ENCODE measurements around the gene CCL25. TPM values are rescaled to one million over a fixed set of nuclear protein-coding genes. Genes with fewer than 3 reads are reported as not detected.
A peak's percentile ranks its signal among the peaks of the same experiment; 100 is the strongest.

CCL25 gene
- polyA plus RNA-seq, 1 of the 3 experiments (the other 2 are of a cell fraction), result not detected

DNA sequence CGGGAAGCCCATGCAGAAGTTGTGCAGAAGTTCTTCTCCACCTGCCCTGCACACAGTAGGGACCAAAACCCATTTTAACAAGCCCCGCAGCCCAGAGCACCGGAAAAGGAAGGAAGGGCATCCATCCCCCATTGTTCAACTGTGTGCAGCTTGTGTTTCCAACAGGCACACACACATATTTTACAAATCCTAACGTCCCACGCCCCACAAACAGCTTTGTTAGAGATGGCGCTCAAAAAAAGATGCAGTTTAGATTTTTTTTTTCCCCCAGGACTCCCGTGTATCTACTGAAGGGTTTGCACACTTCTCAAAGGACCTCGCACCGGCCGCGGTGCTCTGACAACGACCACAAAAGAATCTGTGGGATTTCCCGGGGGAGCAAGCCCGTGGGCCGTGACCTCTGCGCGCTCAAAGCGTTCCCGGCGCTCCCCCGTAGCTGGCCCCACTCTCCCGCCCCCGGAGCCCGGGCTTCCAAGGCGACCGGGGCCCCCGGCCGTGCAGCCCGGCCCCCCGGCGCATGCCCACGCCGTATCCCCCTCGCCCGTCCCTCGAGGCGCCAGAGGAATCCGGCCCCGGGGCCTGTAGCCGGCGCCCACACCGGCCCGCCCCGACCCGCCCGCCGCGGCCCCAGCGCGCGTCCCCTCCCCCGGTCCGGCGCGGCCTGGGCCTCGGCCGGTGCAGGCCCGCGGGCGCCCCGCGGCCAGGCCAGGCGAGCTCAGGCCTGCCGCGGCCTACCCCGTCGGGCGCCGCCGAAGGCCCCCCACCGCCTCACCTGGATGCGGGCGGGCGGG lies 47.6 kb upstream of the CCL25 start:
- Histone ChIP-seq H3K27me3 (ENCODE audit: insufficient read depth) (no peaks in the 10 kb centered on the region), H3F3A (replicated peaks; ENCODE audit: insufficient read depth) (peaks cover 8% of the 10 kb centered on the region), H3K4me1 (ENCODE audit: control insufficient read depth in 1 of 2, insufficient read depth in 2 of 2, low read depth in 1 of 2, low read length in 1 of 2) (peaks cover 5 to 26% of the 10 kb centered on the region in 2 experiments; a peak in 2 of 4 replicates), H3K36me3 (replicated peaks in 1 of 2; ENCODE audit: control insufficient read depth in 1 of 2, insufficient read depth in 2 of 2, low read length in 1 of 2) (peaks cover 0 to 3% of the 10 kb centered on the region in 2 experiments), H3K4me3 (ENCODE audit: low read depth in 2 of 2, low read length in 1 of 2) (peak overlapping the region; percentile 71 to 72), H3K9ac (peak overlapping the region; percentile 80), H4K20me1 (ENCODE audit: insufficient read depth) (peaks cover 47% of the 10 kb centered on the region), H3K79me2 (ENCODE audit: insufficient read depth) (peaks cover 63% of the 10 kb centered on the region), H2AFZ (ENCODE audit: low read depth) (no peak overlapping the region), H3K4me2 (peak overlapping the region; percentile 82), H3K27ac (ENCODE audit: low read depth in 2 of 2, low read length in 1 of 2) (peak overlapping the region; percentile 36 to 66; a peak in 3 of 4 replicates), H3K9me2 (no peaks in the 10 kb centered on the region), H3K9me3 (no peaks in the 10 kb centered on the region)
- TF ChIP-seq TEAD4 (IDR thresholded peaks at IDR 0.05; ENCODE audit: borderline replicate concordance, insufficient read depth), result no peak
- TF ChIP-seq, protein P1, sequence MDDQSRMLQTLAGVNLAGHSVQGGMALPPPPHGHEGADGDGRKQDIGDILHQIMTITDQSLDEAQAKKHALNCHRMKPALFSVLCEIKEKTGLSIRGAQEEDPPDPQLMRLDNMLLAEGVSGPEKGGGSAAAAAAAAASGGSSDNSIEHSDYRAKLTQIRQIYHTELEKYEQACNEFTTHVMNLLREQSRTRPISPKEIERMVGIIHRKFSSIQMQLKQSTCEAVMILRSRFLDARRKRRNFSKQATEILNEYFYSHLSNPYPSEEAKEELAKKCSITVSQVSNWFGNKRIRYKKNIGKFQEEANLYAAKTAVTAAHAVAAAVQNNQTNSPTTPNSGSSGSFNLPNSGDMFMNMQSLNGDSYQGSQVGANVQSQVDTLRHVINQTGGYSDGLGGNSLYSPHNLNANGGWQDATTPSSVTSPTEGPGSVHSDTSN (IDR thresholded peaks at IDR 0.05), result no peak
- no peak for TF ChIP-seq MEF2A (IDR thresholded peaks at IDR 0.05; ENCODE audit: borderline replicate concordance, low read depth)
- TF ChIP-seq NRF1 (IDR thresholded peaks at IDR 0.05; ENCODE audit: low read depth, low read length), result peak; percentile 56
- peak; percentile 16; the same call in 1 of the 2 replicates for TF ChIP-seq MXI1 (IDR thresholded peaks at IDR 0.05; ENCODE audit: low read depth, low read length)
- POLR2A ChIA-PET, result interaction anchor here (0.7 to 2.5 kb wide), 3 partner anchors 31 to 76 kb away, joined by 3 to 14 read pairs (median 3); partner anchors contain the start of gene TIMM44
- DNase-seq, result peak; percentile 78
- CTCF ChIA-PET, result interaction anchor here (0.6 to 2.6 kb wide), 7 partner anchors 9 to 60 kb away, joined by 3 to 13 read pairs (median 3); no protein-coding TSS in a partner anchor
- WGBS (ENCODE audit: low lambda C conversion rate), result under 1% methylated on average over 26 of the region's 74 CpGs

DNA sequence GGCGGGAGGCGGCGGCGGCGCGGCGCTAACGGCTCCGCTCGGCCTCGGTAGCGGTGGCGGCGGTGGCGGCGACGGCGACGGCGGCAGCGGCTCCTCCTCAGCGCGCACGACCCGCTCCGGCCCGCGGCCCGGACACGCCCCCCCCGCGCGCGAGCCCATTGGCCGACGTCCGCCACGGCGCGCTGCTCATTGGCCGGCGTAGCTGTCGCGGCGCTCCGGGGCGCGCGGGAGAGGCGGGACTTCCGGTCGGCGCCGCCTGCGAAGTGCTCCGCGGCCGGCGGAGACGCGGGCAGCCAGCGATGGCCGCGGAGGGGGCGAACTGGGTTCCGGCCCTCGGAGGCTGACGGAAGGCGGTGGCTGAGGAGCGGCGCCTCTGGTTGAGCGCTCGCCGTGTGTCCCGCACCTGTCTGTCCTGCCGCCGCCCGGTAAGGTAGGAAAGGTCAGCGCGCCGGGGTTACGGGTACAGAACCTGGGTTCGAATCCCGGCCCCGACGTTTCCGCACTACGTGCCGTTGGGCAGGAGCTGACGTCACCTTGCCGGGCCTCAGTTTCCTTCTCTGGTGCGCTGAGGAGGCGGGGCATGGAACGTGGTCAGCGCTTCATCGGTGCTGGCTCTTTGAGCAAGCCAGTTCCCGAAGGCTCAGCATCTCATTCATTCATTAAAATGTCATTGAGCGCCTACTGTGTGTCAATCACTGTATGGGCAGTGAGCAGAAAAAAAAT lies 46.9 kb upstream of the CCL25 start, which contains the start of gene ELAVL1:
TSS of gene ELAVL1 (minus strand) at position 108 of the 723 bp plus-strand sequence. CDS start 13,826 bp downstream, outside the sequence.
- Histone ChIP-seq H2AFZ (ENCODE audit: low read depth) (peak within 1 kb of the TSS; percentile 99), H3K79me2 (ENCODE audit: insufficient read depth) (peaks cover 55% of the 10 kb centered on the region), H3K4me3 (ENCODE audit: low read depth in 2 of 2, low read length in 1 of 2) (peak within 1 kb of the TSS; percentile 71 to 90), H3K9ac (peak within 1 kb of the TSS; percentile 84), H3K9me2 (no peaks in the 10 kb centered on the region), H4K20me1 (ENCODE audit: insufficient read depth) (peaks cover 39% of the 10 kb centered on the region), H3K27me3 (ENCODE audit: insufficient read depth) (no peaks in the 10 kb centered on the region), H3K9me3 (no peaks in the 10 kb centered on the region), H3K27ac (ENCODE audit: low read depth in 2 of 2, low read length in 1 of 2) (peak within 1 kb of the TSS; percentile 66 to 73), H3K4me1 (ENCODE audit: control insufficient read depth in 1 of 2, insufficient read depth in 2 of 2, low read depth in 1 of 2, low read length in 1 of 2) (peaks cover 5 to 23% of the 10 kb centered on the region in 2 experiments; a peak in 2 of 4 replicates), H3K36me3 (replicated peaks in 1 of 2; ENCODE audit: control insufficient read depth in 1 of 2, insufficient read depth in 2 of 2, low read length in 1 of 2) (no peaks in the 10 kb centered on the region), H3K4me2 (peak within 1 kb of the TSS; percentile 93), H3F3A (replicated peaks; ENCODE audit: insufficient read depth) (peaks cover 8% of the 10 kb centered on the region)
- ChIA-PET POLR2A (interaction anchor here (0.7 to 2.5 kb wide), 3 partner anchors 30 to 77 kb away, joined by 3 to 14 read pairs (median 3); partner anchors contain the start of gene TIMM44), CTCF (interaction anchor here (0.7 to 2.6 kb wide), 7 partner anchors 9 to 296 kb away, joined by 3 to 13 read pairs (median 3); no protein-coding TSS in a partner anchor)
- DNase-seq, result peak; percentile 98
- WGBS (ENCODE audit: low lambda C conversion rate), result under 1% methylated on average over 22 of the region's 98 CpGs
- TF ChIP-seq FOXJ3 (CRISPR knock-in tag; IDR thresholded peaks at IDR 0.05) (no peak), ELF1 (IDR thresholded peaks at IDR 0.05) (no peak; the same call in 1 of the 2 replicates), MXI1 (IDR thresholded peaks at IDR 0.05; ENCODE audit: low read depth, low read length) (peak; percentile 13; the same call in 1 of the 2 replicates), RCOR1 (IDR thresholded peaks at IDR 0.05; ENCODE audit: low read length) (no peak), EP300 (IDR thresholded peaks at IDR 0.05; ENCODE audit: borderline replicate concordance in 1 of 2, low read depth in 1 of 2, low read length in 1 of 2) (no peak), SMC3 (IDR thresholded peaks at IDR 0.05; ENCODE audit: low read depth, low read length) (no peak), TEAD4 (IDR thresholded peaks at IDR 0.05; ENCODE audit: borderline replicate concordance, insufficient read depth) (no peak), FOSL2 (IDR thresholded peaks at IDR 0.05; ENCODE audit: borderline replicate concordance, low read depth) (no peak; the same call in 1 of the 2 replicates), RAD21 (IDR thresholded peaks at IDR 0.05; ENCODE audit: low read length) (no peak), GATA2 (CRISPR knock-in tag; IDR thresholded peaks at IDR 0.05) (no peak), JUND (IDR thresholded peaks at IDR 0.05) (no peak), CHD2 (IDR thresholded peaks at IDR 0.05; ENCODE audit: low read length, partially characterized antibody) (no peak), GABPA (IDR thresholded peaks at IDR 0.05; ENCODE audit: low read depth) (peak; percentile 84)
- TF ChIP-seq, protein P2, sequence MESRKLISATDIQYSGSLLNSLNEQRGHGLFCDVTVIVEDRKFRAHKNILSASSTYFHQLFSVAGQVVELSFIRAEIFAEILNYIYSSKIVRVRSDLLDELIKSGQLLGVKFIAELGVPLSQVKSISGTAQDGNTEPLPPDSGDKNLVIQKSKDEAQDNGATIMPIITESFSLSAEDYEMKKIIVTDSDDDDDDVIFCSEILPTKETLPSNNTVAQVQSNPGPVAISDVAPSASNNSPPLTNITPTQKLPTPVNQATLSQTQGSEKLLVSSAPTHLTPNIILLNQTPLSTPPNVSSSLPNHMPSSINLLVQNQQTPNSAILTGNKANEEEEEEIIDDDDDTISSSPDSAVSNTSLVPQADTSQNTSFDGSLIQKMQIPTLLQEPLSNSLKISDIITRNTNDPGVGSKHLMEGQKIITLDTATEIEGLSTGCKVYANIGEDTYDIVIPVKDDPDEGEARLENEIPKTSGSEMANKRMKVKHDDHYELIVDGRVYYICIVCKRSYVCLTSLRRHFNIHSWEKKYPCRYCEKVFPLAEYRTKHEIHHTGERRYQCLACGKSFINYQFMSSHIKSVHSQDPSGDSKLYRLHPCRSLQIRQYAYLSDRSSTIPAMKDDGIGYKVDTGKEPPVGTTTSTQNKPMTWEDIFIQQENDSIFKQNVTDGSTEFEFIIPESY (IDR thresholded peaks at IDR 0.05; ENCODE audit: borderline replicate concordance, low read depth), result no peak
- TF ChIP-seq, protein P3, sequence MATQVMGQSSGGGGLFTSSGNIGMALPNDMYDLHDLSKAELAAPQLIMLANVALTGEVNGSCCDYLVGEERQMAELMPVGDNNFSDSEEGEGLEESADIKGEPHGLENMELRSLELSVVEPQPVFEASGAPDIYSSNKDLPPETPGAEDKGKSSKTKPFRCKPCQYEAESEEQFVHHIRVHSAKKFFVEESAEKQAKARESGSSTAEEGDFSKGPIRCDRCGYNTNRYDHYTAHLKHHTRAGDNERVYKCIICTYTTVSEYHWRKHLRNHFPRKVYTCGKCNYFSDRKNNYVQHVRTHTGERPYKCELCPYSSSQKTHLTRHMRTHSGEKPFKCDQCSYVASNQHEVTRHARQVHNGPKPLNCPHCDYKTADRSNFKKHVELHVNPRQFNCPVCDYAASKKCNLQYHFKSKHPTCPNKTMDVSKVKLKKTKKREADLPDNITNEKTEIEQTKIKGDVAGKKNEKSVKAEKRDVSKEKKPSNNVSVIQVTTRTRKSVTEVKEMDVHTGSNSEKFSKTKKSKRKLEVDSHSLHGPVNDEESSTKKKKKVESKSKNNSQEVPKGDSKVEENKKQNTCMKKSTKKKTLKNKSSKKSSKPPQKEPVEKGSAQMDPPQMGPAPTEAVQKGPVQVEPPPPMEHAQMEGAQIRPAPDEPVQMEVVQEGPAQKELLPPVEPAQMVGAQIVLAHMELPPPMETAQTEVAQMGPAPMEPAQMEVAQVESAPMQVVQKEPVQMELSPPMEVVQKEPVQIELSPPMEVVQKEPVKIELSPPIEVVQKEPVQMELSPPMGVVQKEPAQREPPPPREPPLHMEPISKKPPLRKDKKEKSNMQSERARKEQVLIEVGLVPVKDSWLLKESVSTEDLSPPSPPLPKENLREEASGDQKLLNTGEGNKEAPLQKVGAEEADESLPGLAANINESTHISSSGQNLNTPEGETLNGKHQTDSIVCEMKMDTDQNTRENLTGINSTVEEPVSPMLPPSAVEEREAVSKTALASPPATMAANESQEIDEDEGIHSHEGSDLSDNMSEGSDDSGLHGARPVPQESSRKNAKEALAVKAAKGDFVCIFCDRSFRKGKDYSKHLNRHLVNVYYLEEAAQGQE (IDR thresholded peaks at IDR 0.05; ENCODE audit: low read depth, low read length), result no peak; the same call in 1 of the 2 replicates

All from SK-N-SH (cell line).